ENCODE data around the gene IGDCC3.

GRCh38 chr15:65361708-65362459 lies 15.9 kb downstream of the IGDCC3 start:
- no peak for TF ChIP-seq CTCF (IDR thresholded peaks at IDR 0.05; ENCODE audit: low read depth, low read length)
- TF ChIP-seq POLR2A (IDR thresholded peaks at IDR 0.05; ENCODE audit: extremely low read depth, insufficient read length) = no peak

Measured in NB4 (cell line).